NCI-H128 (cell line): ENCODE results near the gene MYO5C.

Experiments
- DNase-seq: peaks from one replicate; lab custom pipeline; 2025; ENCODE audit not compliant: unreplicated experiment; lab: John Stamatoyannopoulos, UW

Gene MYO5C

GRCh38 chr15:52214553-52214952 lies 81.1 kb downstream of the MYO5C start:
- DNase-seq = no peak

GRCh38 chr15:52213206-52213605 lies 82.4 kb downstream of the MYO5C start:
- DNase-seq = no peak

GRCh38 chr15:52208306-52208946 lies 87.2 kb downstream of the MYO5C start:
- DNase-seq = no peak

GRCh38 chr15:52207191-52207590 lies 88.4 kb downstream of the MYO5C start:
- DNase-seq = no peak

GRCh38 chr15:52206446-52206845 lies 89.2 kb downstream of the MYO5C start:
- DNase-seq = no peak

- DNase-seq = no peak
Observed at GRCh38 chr15:52204657-52205056, 90.9 kb downstream of the MYO5C start.

- DNase-seq = no peak
Observed at GRCh38 chr15:52200831-52201365, 94.7 kb downstream of the MYO5C start.

- no peak for DNase-seq
Observed at GRCh38 chr15:52199271-52199670, 96.3 kb downstream of the MYO5C start.

GRCh38 chr15:52196891-52197290 lies 98.7 kb downstream of the MYO5C start:
- no peak for DNase-seq

- DNase-seq = no peak
Observed at GRCh38 chr15:52193791-52194190, 101.8 kb downstream of the MYO5C start.

GRCh38 chr15:52193321-52193720 lies 102.3 kb downstream of the MYO5C start:
- DNase-seq = no peak

GRCh38 chr15:52191207-52191606 lies 104.4 kb downstream of the MYO5C start, which contains the start of gene GNB5:
GNB5 (minus strand) TSS chr15:52191392; CDS start chr15:52184676, 6,716 bp downstream.
- no peak for DNase-seq

GRCh38 chr15:52186651-52187486 lies 108.7 kb downstream of the MYO5C start:
- DNase-seq = no peak

- no peak for DNase-seq
Observed at GRCh38 chr15:52185151-52185561, 110.4 kb downstream of the MYO5C start.

GRCh38 chr15:52184721-52185120 lies 110.9 kb downstream of the MYO5C start:
- DNase-seq = no peak

- DNase-seq = no peak
Observed at GRCh38 chr15:52183562-52184173, 111.9 kb downstream of the MYO5C start.

GRCh38 chr15:52181938-52182780 lies 113.4 kb downstream of the MYO5C start:
- DNase-seq = no peak

- no peak for DNase-seq
Observed at GRCh38 chr15:52180851-52181450, 114.7 kb downstream of the MYO5C start.

GRCh38 chr15:52180196-52180835 lies 115.3 kb downstream of the MYO5C start:
- DNase-seq = no peak
